HFF-Myc (cell line): ENCODE data around the gene RGS2.
A peak's percentile ranks its signal among the peaks of the same experiment; 100 is the strongest.

Experiments used
- DNase-seq: peaks from one replicate; pipeline ENCODE4 v3.0.0-alpha.2; 2011; ENCODE audit warnings: low read depth; ENCODE audit errors: extremely low read depth
- H3K4me3 ChIP-seq: replicated peaks from 2 replicates; pipeline ENCODE4 v1.5.1; 2011; ENCODE audit warnings: low read depth, mild to moderate bottlenecking, control low read depth, low read length
- CTCF ChIP-seq: IDR thresholded peaks from 2 replicates; pipeline ENCODE4 v1.5.1; 2012; ENCODE audit warnings: mild to moderate bottlenecking, low read depth, low read length, control low read depth; ENCODE audit errors: missing control alignments

Gene RGS2

DNA sequence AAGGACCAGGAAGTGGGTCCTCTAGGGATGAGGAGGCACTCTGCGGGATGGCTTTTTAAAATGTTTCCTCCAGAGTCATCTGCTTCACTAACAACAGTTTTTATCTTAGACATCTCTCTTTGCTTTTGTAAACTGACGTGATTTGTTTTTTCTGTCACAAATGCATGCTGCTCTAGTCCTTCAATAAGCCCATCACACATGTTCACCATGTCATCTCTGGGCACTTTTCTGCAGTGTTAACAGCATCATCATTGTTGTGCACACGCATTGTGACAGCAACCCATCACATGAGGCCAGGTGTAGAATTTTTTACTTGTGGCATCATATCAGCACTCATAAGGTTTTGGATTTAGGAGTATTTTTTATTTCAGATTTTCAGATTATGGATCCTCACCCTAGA lies 12.5 kb downstream of the RGS2 start:
- TF ChIP-seq CTCF = no peak
- H3K4me3 ChIP-seq = no peak overlapping the region
- no peak for DNase-seq

- H3K4me3 ChIP-seq = no peak overlapping the region
- no peak for DNase-seq
- no peak for TF ChIP-seq CTCF
Measured at GRCh38 chr1:192824511-192824910, 15.7 kb downstream of the RGS2 start.

- TF ChIP-seq CTCF = no peak
- peak; percentile 52 for DNase-seq
- H3K4me3 ChIP-seq = no peak overlapping the region
Measured at GRCh38 chr1:192826791-192827546, 18.1 kb downstream of the RGS2 start.

GRCh38 chr1:192830595-192831246 lies 21.9 kb downstream of the RGS2 start:
- no peak overlapping the region for H3K4me3 ChIP-seq
- no peak for TF ChIP-seq CTCF
- no peak for DNase-seq

DNA sequence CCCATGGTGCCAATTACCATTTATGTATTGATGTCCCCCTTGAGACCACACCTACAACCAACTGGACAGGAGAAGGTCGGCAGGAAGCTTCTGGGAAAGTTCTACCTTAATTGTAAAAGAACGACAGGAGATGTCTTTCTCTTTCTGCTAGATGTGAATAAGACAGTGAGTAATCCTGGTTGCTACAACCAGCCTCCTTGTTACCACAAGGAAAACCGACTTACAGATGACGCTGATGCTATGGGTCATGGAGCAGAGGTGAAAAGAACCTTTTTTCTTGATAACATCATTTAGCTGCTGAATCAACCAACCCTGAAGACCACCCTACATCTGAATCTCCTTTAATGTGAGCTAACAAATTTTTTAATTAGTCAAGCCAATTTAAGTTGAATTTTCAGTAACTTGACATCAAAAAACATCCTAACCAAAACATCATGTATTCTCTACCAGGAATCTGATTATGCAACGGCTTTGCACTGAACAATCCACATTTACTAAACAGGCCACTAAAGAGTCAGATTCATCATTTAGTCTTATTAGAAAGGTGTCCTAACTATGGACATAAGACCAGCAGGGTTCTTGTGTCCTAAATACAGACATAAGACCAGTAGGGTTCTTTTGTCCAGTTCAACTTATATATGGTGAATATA lies 23.0 kb downstream of the RGS2 start:
- no peak for TF ChIP-seq CTCF
- DNase-seq = no peak
- no peak overlapping the region for H3K4me3 ChIP-seq

DNA sequence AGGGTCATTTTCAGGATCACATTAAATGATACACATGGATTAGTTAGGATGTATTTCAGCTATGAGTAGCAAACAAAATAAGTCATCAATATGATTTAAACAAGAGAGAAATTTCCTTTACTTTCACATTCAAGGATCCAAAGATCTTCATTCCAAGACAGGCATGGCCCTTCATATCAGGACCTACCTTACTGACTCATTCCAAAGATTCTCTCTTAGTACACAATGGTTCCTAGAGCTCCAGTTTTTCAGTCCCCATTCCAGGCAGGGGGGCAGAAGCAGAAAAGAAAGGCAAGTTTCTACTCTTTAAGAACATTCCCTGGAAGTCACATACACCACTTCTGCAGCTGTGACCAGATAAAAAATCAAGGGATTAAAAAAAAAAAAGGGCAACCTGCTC lies 23.7 kb downstream of the RGS2 start:
- TF ChIP-seq CTCF = no peak
- no peak overlapping the region for H3K4me3 ChIP-seq
- DNase-seq = no peak
